Gastroesophageal sphincter (tissue), 3 donors: ENCODE measurements around the gene CCDC57.

Experiments used
- POLR2A ChIP-seq, 2 donors: fragments of 450-650 bp; IDR thresholded peaks; one replicate each; pipeline ENCODE4 v1.6.1; 2017; ENCODE audit warnings: antibody characterized with exemption in 2 of 2, mild to moderate bottlenecking in 2 of 2, moderate library complexity in 1 of 2
- TF ChIP-seq, protein P1 (sequence below), 4 experiments: fragments of 200-600 bp in 2 of 4; fragments of 450-650 bp in 2 of 4; sonication (generic) in 1 of 4; IDR thresholded peaks; one replicate each; pipeline ENCODE4 v1.5.1; 2017 to 2019; ENCODE audit warnings: antibody characterized with exemption in 4 of 4, mild to moderate bottlenecking in 2 of 4, moderate library complexity in 2 of 4

DNA sequence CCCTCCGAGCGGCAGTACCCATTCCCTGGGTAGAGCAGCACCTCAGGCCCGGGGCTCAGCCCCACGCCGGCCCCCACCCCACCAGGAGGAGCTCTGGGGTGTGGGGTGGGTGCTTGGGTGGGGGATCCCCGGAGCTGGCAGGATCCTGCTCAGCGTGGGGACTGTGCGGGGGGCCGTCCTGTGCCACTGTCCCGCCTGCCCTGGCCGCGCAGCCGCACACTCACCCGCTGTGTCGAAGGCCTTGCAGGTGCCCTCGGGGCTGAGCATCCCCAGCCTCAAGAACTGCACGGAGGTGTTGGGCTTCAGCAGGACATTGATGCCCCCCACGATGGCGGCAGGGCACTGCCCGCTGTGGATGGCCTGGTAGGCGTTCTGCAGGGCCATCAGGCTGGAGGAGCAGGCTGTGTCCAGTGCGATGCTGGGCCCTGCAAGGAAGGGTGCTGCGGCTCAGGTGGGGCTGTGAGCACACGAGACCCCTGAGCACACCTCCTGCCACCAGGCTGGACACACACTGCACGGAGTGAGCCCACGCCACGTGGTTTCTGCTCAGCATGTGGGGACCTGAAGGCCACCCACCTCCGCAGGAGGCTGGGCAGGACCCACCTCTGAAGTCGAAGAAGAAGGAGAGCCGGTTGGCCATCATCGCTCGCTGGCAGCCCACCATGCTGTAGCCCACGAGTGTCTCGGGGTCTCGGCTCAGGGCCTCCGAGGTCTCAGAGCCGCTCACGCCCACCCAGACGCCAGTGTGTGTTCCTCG, 119.5 kb downstream of the CCDC57 start:
- TF ChIP-seq, protein P1, sequence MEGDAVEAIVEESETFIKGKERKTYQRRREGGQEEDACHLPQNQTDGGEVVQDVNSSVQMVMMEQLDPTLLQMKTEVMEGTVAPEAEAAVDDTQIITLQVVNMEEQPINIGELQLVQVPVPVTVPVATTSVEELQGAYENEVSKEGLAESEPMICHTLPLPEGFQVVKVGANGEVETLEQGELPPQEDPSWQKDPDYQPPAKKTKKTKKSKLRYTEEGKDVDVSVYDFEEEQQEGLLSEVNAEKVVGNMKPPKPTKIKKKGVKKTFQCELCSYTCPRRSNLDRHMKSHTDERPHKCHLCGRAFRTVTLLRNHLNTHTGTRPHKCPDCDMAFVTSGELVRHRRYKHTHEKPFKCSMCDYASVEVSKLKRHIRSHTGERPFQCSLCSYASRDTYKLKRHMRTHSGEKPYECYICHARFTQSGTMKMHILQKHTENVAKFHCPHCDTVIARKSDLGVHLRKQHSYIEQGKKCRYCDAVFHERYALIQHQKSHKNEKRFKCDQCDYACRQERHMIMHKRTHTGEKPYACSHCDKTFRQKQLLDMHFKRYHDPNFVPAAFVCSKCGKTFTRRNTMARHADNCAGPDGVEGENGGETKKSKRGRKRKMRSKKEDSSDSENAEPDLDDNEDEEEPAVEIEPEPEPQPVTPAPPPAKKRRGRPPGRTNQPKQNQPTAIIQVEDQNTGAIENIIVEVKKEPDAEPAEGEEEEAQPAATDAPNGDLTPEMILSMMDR (IDR thresholded peaks at IDR 0.05), result no peak
- no peak for TF ChIP-seq POLR2A (IDR thresholded peaks at IDR 0.05)
